Uterus (tissue), 2 donors: ENCODE results near the gene PPP3R1.

Experiments used
- POLR2A ChIP-seq, 2 donors: fragments of 450-650 bp; IDR thresholded peaks; one replicate each; pipeline ENCODE4 v1.6.1; 2016; ENCODE audit warnings: antibody characterized with exemption in 2 of 2, mild to moderate bottlenecking in 1 of 2, moderate library complexity in 1 of 2
- TF ChIP-seq, protein P1 (sequence below), 4 experiments: fragments of 200-600 bp in 2 of 4; fragments of 450-650 bp in 2 of 4; sonication (generic) in 2 of 4; IDR thresholded peaks; one replicate each; pipeline ENCODE4 v1.5.1; 2016 to 2019; ENCODE audit warnings: antibody characterized with exemption in 4 of 4, mild to moderate bottlenecking in 2 of 4, moderate library complexity in 1 of 4

DNA sequence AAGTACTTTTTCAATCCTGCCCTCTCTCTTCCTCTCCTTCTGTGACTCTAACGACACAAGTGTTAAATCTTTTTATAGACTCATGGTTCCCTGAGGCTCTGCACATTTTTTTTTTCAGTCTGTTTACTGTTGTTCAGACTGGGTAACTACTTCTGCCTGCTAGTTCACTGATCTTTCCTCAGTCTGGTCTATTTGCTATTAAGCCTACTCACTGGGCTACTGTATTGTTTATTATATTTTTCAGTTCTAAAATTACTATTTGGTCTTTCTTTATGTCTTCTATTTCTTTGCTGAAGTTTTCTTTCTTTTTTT lies 21.3 kb downstream of the PPP3R1 start:
- TF ChIP-seq, protein P1, sequence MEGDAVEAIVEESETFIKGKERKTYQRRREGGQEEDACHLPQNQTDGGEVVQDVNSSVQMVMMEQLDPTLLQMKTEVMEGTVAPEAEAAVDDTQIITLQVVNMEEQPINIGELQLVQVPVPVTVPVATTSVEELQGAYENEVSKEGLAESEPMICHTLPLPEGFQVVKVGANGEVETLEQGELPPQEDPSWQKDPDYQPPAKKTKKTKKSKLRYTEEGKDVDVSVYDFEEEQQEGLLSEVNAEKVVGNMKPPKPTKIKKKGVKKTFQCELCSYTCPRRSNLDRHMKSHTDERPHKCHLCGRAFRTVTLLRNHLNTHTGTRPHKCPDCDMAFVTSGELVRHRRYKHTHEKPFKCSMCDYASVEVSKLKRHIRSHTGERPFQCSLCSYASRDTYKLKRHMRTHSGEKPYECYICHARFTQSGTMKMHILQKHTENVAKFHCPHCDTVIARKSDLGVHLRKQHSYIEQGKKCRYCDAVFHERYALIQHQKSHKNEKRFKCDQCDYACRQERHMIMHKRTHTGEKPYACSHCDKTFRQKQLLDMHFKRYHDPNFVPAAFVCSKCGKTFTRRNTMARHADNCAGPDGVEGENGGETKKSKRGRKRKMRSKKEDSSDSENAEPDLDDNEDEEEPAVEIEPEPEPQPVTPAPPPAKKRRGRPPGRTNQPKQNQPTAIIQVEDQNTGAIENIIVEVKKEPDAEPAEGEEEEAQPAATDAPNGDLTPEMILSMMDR (IDR thresholded peaks at IDR 0.05), result no peak
- TF ChIP-seq POLR2A (IDR thresholded peaks at IDR 0.05), result no peak
